Fibroblast of lung (primary cell): ENCODE results near the gene NPIPB6. TPM values are rescaled to one million over a fixed set of nuclear protein-coding genes. Genes with fewer than 3 reads are reported as not detected.

ENCODE experiments used
- DNase-seq, 2 donors: peaks; one replicate each; pipeline versions ENCODE4 v3.0.0 to v3.0.0-alpha.2; 2010; ENCODE audit warnings: low read depth in 2 of 2
- H2AFZ ChIP-seq: 2 replicates; pipeline ENCODE4 v1.5.1; 2012; ENCODE audit warnings: low read length, control low read depth, inconsistent platforms
- H3K27ac ChIP-seq: 2 replicates; pipeline ENCODE4 v1.5.1; 2011; ENCODE audit warnings: low read length, control low read depth; ENCODE audit not compliant: insufficient read depth
- H3K27me3 ChIP-seq: 2 replicates; pipeline ENCODE4 v1.5.1; 2011; ENCODE audit warnings: mild to moderate bottlenecking, low read length; ENCODE audit not compliant: control insufficient read depth, insufficient read depth
- H3K36me3 ChIP-seq: 2 replicates; pipeline ENCODE4 v1.5.1; 2011; ENCODE audit warnings: low read length; ENCODE audit not compliant: control insufficient read depth, insufficient read depth
- H3K4me1 ChIP-seq: 2 replicates; pipeline ENCODE4 v1.5.1; 2011; ENCODE audit warnings: low read length; ENCODE audit not compliant: control insufficient read depth, insufficient read depth; ENCODE audit errors: extremely low read depth
- H3K4me2 ChIP-seq: 2 replicates; pipeline ENCODE4 v1.5.1; 2011; ENCODE audit warnings: low read length, control low read depth; ENCODE audit not compliant: insufficient read depth; ENCODE audit errors: extremely low read depth
- H3K4me3 ChIP-seq, 4 experiments: fragments of 200-600 bp in 1 of 4; sonication (generic) in 1 of 4; replicated peaks in 1 of 4; 2 replicates each; pipeline ENCODE4 v1.5.1; 2011 to 2016; ENCODE audit warnings: low read length in 4 of 4, low read depth in 3 of 4, mild to moderate bottlenecking in 3 of 4, control low read depth in 2 of 4, inconsistent platforms in 1 of 4, mixed read lengths in 1 of 4; ENCODE audit not compliant: insufficient read depth in 1 of 4; ENCODE audit errors: control extremely low read depth in 1 of 4
- H3K79me2 ChIP-seq: 2 replicates; pipeline ENCODE4 v1.5.1; 2012; ENCODE audit warnings: mild to moderate bottlenecking, low read length, inconsistent platforms; ENCODE audit not compliant: control insufficient read depth, insufficient read depth
- H3K9ac ChIP-seq: 2 replicates; pipeline ENCODE4 v1.5.1; 2011; ENCODE audit warnings: mild to moderate bottlenecking, low read length, control low read depth; ENCODE audit not compliant: insufficient read depth
- H3K9me3 ChIP-seq: 2 replicates; pipeline ENCODE4 v1.5.1; 2012; ENCODE audit warnings: low read depth, low read length; ENCODE audit not compliant: control insufficient read depth, insufficient read depth
- H4K20me1 ChIP-seq: 2 replicates; pipeline ENCODE4 v1.5.1; 2011; ENCODE audit warnings: low read length; ENCODE audit not compliant: control insufficient read depth, insufficient read depth; ENCODE audit errors: extremely low read depth
- EZH2 ChIP-seq: IDR thresholded peaks from 2 replicates; pipeline ENCODE4 v1.5.1; 2012; ENCODE audit warnings: low read length, control low read depth, mild to moderate bottlenecking; ENCODE audit errors: missing control alignments
- polyA plus RNA-seq, 2 donors: library from polyadenylated mRNA; depleted of rRNA in 1 of 2; stranded (reverse) in 1 of 2; unstranded in 1 of 2; fragments of >200 nt; gene quantifications; 2 replicates each; pipeline ENCODE4 v1.2.1, GENCODE V29; 2011 to 2012; ENCODE audit warnings: missing spikeins in 1 of 2
- total RNA-seq: library from RNA; depleted of rRNA; stranded (reverse); fragments of >200 nt; gene quantifications from 2 replicates; pipeline ENCODE4 v1.2.1, GENCODE V29; 2014
- TF ChIP-seq, protein P1 (sequence below), 2 donors: IDR thresholded peaks in 1 of 2; conservative IDR thresholded peaks in 1 of 2; 1 replicate in 1 of 2; 2 replicates in 1 of 2; pipeline ENCODE4 v1.5.1; 2011 to 2012; ENCODE audit warnings: low read length in 2 of 2, control low read depth in 1 of 2, inconsistent platforms in 1 of 2, low read depth in 1 of 2, mild to moderate bottlenecking in 1 of 2

Gene NPIPB6
- total and polyA plus RNA-seq, 2 donors (not counting 1 experiment from before 2014, with no cell fraction given) = 0.23 to 0.66 TPM

DNA sequence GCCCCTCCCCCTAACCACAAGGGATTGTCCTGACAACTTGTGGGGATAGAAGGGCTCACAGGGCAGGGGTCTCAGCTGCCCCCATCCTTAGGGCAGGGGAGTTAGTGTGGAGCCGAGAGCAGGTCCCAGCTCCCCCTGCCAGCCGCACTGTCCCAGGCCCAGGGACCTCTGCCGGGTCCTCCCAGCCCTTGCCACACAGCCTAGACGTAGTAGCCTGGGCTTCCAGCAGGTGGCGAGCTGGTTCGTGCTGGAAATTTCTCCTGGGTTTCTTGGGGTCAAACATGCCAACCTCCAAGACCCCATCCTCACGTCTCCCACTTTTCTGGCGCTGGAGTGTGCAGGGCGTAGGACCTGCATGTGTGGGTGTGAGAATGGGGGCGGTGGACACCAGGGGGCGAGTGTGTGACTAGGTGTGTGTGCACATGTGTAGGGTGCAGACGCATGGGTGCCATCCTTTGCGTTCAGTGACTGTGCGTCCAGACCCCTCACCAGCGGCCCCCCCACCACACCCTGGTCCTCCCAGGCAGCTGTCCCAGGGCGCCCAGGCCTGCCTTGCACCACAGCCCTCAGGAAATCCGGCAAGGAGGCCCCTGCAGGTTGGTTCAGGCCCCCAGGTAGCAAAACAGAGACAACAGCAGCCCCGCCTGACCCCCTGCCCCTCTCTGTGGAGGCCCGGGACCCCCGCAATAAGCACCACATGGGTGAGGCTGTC lies 41.5 kb downstream of the NPIPB6 start:
- TF ChIP-seq, protein P1, sequence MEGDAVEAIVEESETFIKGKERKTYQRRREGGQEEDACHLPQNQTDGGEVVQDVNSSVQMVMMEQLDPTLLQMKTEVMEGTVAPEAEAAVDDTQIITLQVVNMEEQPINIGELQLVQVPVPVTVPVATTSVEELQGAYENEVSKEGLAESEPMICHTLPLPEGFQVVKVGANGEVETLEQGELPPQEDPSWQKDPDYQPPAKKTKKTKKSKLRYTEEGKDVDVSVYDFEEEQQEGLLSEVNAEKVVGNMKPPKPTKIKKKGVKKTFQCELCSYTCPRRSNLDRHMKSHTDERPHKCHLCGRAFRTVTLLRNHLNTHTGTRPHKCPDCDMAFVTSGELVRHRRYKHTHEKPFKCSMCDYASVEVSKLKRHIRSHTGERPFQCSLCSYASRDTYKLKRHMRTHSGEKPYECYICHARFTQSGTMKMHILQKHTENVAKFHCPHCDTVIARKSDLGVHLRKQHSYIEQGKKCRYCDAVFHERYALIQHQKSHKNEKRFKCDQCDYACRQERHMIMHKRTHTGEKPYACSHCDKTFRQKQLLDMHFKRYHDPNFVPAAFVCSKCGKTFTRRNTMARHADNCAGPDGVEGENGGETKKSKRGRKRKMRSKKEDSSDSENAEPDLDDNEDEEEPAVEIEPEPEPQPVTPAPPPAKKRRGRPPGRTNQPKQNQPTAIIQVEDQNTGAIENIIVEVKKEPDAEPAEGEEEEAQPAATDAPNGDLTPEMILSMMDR (conservative IDR thresholded peaks at IDR 0.05 in 1 of 2, IDR thresholded peaks at IDR 0.05 in 1 of 2; ENCODE audit: low read depth in 1 of 2, low read length in 2 of 2) = peak; percentile 77 to 84
- TF ChIP-seq EZH2 = no peak
- DNase-seq = peak; percentile 2 to 15

DNA sequence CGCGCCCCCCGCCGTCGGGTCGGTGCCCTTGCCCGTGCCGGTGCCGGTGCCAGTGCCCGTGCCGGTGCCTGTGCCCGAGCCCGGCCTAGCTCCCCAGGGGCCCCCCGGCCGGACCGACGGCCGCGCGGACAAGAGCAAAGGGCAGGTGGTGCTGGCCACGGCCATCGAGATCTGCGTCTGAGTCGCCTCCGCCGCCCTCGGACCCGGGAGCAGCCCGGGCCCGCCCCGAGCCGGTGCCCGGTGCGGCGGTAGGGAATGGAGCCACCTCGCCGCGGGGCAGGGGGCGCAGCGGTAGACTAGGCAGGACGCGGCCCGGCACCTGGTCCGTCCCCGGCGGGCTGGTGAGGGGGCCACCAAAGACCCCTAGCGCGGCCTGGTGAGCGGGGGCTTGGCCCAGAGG lies 42.6 kb downstream of the NPIPB6 start:
- H3K9me3 ChIP-seq = no peaks in the 10 kb centered on the region
- no peak overlapping the region for H3K4me2 ChIP-seq
- no peak overlapping the region for H2AFZ ChIP-seq
- H3K9ac ChIP-seq = no peak overlapping the region
- no peak for TF ChIP-seq EZH2
- TF ChIP-seq, protein P1 (conservative IDR thresholded peaks at IDR 0.05 in 1 of 2, IDR thresholded peaks at IDR 0.05 in 1 of 2; ENCODE audit: low read depth in 1 of 2, low read length in 2 of 2) = no peak
- no peak for DNase-seq
- H3K4me1 ChIP-seq = no peaks in the 10 kb centered on the region
- H4K20me1 ChIP-seq = no peaks in the 10 kb centered on the region
- no peaks in the 10 kb centered on the region for H3K27me3 ChIP-seq
- no peak overlapping the region for H3K27ac ChIP-seq
- H3K4me3 ChIP-seq = no peak overlapping the region
- H3K36me3 ChIP-seq = no peaks in the 10 kb centered on the region
- H3K79me2 ChIP-seq = no peaks in the 10 kb centered on the region

More for the DNA sequence above, 41.5 kb downstream of the NPIPB6 start:
- H3K27ac ChIP-seq = no peak overlapping the region
- H3K9me3 ChIP-seq = no peaks in the 10 kb centered on the region
- no peaks in the 10 kb centered on the region for H4K20me1 ChIP-seq
- no peak overlapping the region for H3K4me3 ChIP-seq
- H3K27me3 ChIP-seq = no peaks in the 10 kb centered on the region
- no peak overlapping the region for H2AFZ ChIP-seq
- H3K4me1 ChIP-seq = no peaks in the 10 kb centered on the region
- no peak overlapping the region for H3K4me2 ChIP-seq
- H3K36me3 ChIP-seq = no peaks in the 10 kb centered on the region
- H3K79me2 ChIP-seq = no peaks in the 10 kb centered on the region
- no peak overlapping the region for H3K9ac ChIP-seq

DNA sequence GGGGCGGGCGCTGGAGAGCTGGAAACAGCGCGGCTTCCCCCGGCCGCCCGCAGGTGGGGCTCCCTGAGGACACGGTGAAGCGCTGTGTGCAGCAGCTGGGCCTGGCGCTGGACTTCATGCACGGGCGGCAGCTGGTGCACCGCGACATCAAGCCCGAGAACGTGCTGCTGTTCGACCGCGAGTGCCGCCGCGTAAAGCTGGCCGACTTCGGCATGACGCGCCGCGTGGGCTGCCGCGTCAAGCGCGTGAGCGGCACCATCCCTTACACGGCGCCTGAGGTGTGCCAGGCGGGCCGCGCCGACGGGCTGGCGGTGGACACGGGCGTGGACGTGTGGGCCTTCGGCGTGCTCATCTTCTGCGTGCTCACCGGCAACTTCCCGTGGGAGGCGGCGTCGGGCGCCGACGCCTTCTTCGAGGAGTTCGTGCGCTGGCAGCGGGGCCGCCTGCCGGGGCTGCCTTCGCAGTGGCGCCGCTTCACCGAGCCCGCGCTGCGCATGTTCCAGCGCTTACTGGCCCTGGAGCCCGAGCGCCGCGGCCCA lies 43.2 kb downstream of the NPIPB6 start:
- Histone ChIP-seq H3K27ac (no peak overlapping the region), H3K4me1 (no peaks in the 10 kb centered on the region), H3K9me3 (no peaks in the 10 kb centered on the region), H3K36me3 (no peaks in the 10 kb centered on the region), H3K27me3 (no peaks in the 10 kb centered on the region), H3K9ac (no peak overlapping the region), H3K79me2 (no peaks in the 10 kb centered on the region), H3K4me3 (no peak overlapping the region), H3K4me2 (no peak overlapping the region), H2AFZ (no peak overlapping the region), H4K20me1 (no peaks in the 10 kb centered on the region)
- TF ChIP-seq, protein P1 (conservative IDR thresholded peaks at IDR 0.05 in 1 of 2, IDR thresholded peaks at IDR 0.05 in 1 of 2; ENCODE audit: low read depth in 1 of 2, low read length in 2 of 2) = no peak
- TF ChIP-seq EZH2 = no peak
- DNase-seq = no peak
